ENCODE measurements around the gene SRSF5.

The SRSF5 gene

GRCh38 chr14:69794791-69795190 lies 27.8 kb downstream of the SRSF5 start:
- Histone ChIP-seq H3K27ac (no peak overlapping the region), H3K4me3 (no peak overlapping the region)
- DNase-seq (ENCODE audit: low spot score): no peak
- TF ChIP-seq, protein P1, sequence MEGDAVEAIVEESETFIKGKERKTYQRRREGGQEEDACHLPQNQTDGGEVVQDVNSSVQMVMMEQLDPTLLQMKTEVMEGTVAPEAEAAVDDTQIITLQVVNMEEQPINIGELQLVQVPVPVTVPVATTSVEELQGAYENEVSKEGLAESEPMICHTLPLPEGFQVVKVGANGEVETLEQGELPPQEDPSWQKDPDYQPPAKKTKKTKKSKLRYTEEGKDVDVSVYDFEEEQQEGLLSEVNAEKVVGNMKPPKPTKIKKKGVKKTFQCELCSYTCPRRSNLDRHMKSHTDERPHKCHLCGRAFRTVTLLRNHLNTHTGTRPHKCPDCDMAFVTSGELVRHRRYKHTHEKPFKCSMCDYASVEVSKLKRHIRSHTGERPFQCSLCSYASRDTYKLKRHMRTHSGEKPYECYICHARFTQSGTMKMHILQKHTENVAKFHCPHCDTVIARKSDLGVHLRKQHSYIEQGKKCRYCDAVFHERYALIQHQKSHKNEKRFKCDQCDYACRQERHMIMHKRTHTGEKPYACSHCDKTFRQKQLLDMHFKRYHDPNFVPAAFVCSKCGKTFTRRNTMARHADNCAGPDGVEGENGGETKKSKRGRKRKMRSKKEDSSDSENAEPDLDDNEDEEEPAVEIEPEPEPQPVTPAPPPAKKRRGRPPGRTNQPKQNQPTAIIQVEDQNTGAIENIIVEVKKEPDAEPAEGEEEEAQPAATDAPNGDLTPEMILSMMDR (IDR thresholded peaks at IDR 0.05): no peak

DNA sequence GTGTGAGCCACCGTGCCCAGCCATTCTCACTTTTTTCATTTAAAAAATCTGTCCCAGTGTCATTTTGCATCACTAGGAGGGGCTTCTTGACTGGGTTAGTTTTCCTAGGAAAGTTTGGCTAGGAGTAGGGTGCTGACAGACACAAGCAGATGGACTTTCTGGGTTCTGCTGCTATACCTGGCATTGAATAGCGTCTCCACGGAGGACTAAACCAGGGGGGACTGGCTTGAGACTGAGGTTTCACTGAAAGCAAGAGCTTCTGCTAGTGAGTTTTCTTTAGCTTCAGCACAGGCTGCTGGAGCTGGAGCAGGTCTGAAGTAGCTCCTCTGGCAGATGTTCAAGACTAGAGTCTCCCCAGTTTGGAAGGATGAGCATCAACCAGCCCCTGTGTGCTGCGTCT lies 28.7 kb downstream of the SRSF5 start:
- TF ChIP-seq, protein P1 (IDR thresholded peaks at IDR 0.05): no peak
- Histone ChIP-seq H3K4me3 (no peak overlapping the region), H3K27ac (no peak overlapping the region)
- DNase-seq (ENCODE audit: low spot score): no peak

DNA sequence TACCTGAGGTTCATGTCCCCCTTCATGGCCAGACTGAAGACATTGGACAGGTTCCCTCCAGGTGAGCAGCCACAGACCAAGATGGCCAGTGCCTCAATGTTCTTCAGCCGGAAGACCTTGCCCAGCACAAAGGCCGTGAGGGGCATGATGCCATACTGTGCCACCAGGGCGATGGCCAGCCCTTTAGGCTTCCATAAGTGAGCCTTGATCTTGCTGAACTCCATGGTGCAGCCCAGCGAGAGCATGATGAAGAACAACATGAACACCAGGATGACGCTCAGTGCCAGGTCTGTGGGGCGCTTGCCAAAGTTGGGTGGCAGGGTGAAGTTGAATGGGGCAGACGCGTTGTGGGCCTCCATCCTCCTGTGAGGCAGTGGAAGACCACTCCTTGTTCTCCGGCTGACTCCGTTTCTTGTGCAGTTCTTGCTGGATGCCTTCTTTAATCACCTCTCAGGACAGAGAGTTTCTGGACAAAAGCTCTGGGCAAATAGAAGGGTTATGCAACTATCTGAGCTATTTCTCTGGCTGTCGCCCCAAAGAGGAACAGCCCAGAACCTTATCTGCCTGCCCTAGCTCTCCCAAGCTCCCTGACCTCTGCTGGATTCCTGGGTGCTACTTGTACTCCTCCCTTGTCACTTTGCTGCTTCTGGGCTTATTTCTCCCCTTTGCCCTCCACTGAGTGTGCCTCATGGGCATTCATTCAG lies 30.0 kb downstream of the SRSF5 start, which contains the start of gene SLC10A1:
Gene SLC10A1, minus strand, starts transcription at position 445 of the 704 bp plus-strand sequence. Its CDS starts 86 bp downstream, at position 359.
- no peak for DNase-seq (ENCODE audit: low spot score)
- no peak within 1 kb of the TSS for H3K27ac ChIP-seq
- TF ChIP-seq, protein P1 (IDR thresholded peaks at IDR 0.05): no peak

DNA sequence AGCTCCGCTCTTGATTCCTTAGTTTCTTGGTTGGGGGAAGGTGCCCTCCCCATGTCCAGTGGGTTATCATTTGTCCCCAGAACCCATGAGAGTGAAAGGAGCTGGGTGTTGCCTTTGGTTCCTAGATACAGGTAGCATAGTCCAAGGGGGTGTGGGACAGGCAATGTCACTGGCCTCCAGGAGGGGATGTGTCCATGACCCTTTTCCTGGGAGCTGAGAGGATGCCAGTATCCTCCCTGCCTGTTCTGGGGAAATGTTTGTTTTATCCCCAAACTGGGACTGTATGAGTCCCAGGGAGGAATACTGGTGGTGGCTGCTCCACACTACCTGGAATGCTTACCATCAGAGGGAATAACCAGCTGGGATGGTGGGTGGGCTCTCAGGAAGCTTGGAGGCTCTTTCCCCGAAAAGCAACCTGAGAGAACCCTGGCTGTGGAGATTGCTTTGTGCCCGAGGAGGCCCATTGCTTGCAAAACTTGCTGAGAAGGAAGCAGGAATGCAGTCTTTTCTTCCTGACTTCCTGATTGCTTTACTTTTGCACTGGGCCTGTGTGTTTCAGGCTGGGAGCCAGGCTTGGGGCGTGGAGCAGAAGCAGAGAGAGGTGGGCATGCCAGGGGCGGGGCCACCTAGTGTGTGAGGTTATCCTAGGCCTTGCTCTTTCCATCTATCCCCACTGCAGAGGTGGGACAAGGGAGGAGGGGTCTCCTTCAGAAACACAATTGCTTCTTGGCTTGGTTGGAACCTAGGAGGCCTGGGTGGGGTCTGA lies 30.8 kb downstream of the SRSF5 start:
- no peak for DNase-seq (ENCODE audit: low spot score)
- TF ChIP-seq, protein P1 (IDR thresholded peaks at IDR 0.05): no peak
- no peak overlapping the region for H3K27ac ChIP-seq
- no peak overlapping the region for H3K4me3 ChIP-seq

More for the DNA sequence above, 30.0 kb downstream of the SRSF5 start, which contains the start of gene SLC10A1:
- H3K4me3 ChIP-seq: no peak within 1 kb of the TSS

DNA sequence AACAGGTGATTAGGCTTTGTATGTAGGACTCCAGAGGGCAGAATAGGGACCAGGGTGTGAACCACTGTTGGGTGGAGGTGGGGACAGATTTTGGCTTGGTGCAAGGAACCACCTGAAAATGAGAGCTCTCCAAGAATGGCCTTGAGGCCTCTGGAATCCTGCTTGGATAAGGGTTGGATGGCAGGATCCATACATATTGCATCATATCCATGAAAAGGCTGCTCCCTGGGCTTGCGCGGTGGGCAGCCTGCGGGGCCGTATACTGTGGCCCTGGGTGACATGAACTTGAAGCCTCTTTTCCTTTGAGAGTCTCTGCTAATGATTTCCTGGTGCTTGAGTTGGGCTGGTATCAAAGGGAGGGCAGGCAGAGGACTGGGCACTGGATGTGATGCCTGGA lies 31.4 kb downstream of the SRSF5 start:
- TF ChIP-seq, protein P1 (IDR thresholded peaks at IDR 0.05): no peak
- Histone ChIP-seq H3K27ac (no peak overlapping the region), H3K4me3 (no peak overlapping the region)
- no peak for DNase-seq (ENCODE audit: low spot score)

DNA sequence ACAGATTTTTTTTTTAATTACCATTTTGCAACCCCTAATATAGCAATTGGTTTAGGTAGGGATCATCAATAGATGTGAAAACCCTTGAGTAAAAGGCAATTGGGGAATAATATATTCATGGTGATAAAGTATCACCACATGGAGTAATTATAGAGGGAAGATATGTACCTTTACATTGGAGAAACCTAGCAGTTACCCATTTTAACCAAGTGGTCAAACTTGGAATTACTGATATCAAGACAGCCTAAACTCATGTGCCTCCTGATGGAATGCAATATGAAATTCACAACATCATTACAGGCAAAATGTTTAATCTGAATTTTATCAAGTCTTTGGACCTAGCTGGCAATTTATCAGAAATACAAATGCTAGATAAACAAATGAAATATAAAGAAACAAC lies 36.8 kb downstream of the SRSF5 start:
- TF ChIP-seq, protein P1 (IDR thresholded peaks at IDR 0.05): no peak
- no peak for DNase-seq (ENCODE audit: low spot score)
- H3K27ac ChIP-seq: no peak overlapping the region
- H3K4me3 ChIP-seq: no peak overlapping the region
